ENCODE data around the gene UBE2H.

DNA sequence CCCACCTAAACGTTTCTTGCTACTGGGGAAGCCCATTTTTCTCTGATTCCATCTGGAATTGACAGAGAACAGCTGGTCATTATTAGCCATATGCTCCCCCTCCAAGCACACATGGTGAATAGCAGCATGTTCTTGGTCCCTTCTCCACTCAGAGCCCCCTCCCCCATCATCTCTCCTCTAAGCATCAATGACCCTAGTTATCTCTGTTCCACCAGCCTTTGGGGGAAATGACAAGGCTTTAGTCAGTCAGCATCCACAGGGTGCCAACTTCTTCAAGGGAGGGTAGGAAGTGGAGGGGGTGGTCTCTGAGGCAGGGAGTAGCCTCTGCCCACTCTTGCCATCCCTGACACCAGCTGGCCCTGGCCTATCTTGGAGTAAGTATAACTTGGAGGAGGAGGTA lies 163.1 kb downstream of the UBE2H start:
- TF ChIP-seq POLR2A (IDR thresholded peaks at IDR 0.05), result no peak
- TF ChIP-seq EP300 (IDR thresholded peaks at IDR 0.05), result no peak
- TF ChIP-seq, protein P1, sequence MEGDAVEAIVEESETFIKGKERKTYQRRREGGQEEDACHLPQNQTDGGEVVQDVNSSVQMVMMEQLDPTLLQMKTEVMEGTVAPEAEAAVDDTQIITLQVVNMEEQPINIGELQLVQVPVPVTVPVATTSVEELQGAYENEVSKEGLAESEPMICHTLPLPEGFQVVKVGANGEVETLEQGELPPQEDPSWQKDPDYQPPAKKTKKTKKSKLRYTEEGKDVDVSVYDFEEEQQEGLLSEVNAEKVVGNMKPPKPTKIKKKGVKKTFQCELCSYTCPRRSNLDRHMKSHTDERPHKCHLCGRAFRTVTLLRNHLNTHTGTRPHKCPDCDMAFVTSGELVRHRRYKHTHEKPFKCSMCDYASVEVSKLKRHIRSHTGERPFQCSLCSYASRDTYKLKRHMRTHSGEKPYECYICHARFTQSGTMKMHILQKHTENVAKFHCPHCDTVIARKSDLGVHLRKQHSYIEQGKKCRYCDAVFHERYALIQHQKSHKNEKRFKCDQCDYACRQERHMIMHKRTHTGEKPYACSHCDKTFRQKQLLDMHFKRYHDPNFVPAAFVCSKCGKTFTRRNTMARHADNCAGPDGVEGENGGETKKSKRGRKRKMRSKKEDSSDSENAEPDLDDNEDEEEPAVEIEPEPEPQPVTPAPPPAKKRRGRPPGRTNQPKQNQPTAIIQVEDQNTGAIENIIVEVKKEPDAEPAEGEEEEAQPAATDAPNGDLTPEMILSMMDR (IDR thresholded peaks at IDR 0.05), result no peak
- TF ChIP-seq POLR2AphosphoS5 (IDR thresholded peaks at IDR 0.05), result no peak

Measured in upper lobe of left lung (tissue), 4 donors.